WTC11 (cell line): Measurements from ENCODE around the gene BARX2. TPM values are rescaled to one million over a fixed set of nuclear protein-coding genes. Genes with fewer than 3 reads are reported as not detected.

Source experiments
- ATAC-seq: fragments of 200-7000 bp; cut with Tn5 transposase; 2 replicates; pipeline ENCODE4 v1.10.0; 2021; ENCODE audit warnings: mild to moderate bottlenecking, moderate library complexity
- CTCF ChIA-PET: fragments of 300-600 bp; sonication (Branson Sonifier 250); formaldehyde crosslinking; loops from one replicate; lab custom pipeline; 2021; ENCODE audit warnings: antibody characterized with exemption; lab: Charles Lee
- POLR2A ChIA-PET: fragments of 350-600 bp; sonication (Branson Sonifier 250); formaldehyde crosslinking; loops from one replicate; lab custom pipeline; 2021; ENCODE audit warnings: antibody characterized with exemption; lab: Charles Lee
- DNase-seq: peaks from one replicate; pipeline ENCODE4 v3.0.0; 2021; ENCODE audit warnings: low spot score
- H3K27ac Mint-ChIP-seq: 2 replicates; pipeline ENCODE4 v1.8.0; 2021; ENCODE audit warnings: mixed read lengths
- H3K27me3 Mint-ChIP-seq: 2 replicates; pipeline ENCODE4 v1.8.0; 2021; ENCODE audit warnings: low read depth, mild to moderate bottlenecking, moderate library complexity, mixed read lengths
- H3K36me3 Mint-ChIP-seq: 2 replicates; pipeline ENCODE4 v1.8.0; 2021; ENCODE audit warnings: mixed read lengths
- H3K4me1 Mint-ChIP-seq: 2 replicates; pipeline ENCODE4 v1.8.0; 2022; ENCODE audit warnings: mixed read lengths
- H3K4me3 Mint-ChIP-seq: 2 replicates; pipeline ENCODE4 v1.8.0; 2021; ENCODE audit warnings: mild to moderate bottlenecking, moderate library complexity, mixed read lengths
- H3K9me3 Mint-ChIP-seq: 2 replicates; pipeline ENCODE4 v1.8.0; 2021; ENCODE audit warnings: mixed read lengths
- ATF3 ChIP-seq: sonication (generic); formaldehyde crosslinking; conservative IDR thresholded peaks from 2 replicates; pipeline ENCODE4 v1.8.1; 2022; ENCODE audit warnings: mild to moderate bottlenecking, missing genetic modification reagents
- CREM ChIP-seq: sonication (generic); formaldehyde crosslinking; IDR thresholded peaks from 2 replicates; pipeline ENCODE4 v1.8.1; 2022; ENCODE audit warnings: mild to moderate bottlenecking, missing genetic modification reagents, moderate library complexity
- CTCF ChIP-seq: fragments of 200-600 bp; IDR thresholded peaks from 2 replicates; pipeline ENCODE4 v1.8.0; 2022; ENCODE audit warnings: antibody characterized with exemption
- ELF4 ChIP-seq: sonication (generic); formaldehyde crosslinking; IDR thresholded peaks from 2 replicates; pipeline ENCODE4 v1.8.1; 2022; ENCODE audit warnings: low read depth, mild to moderate bottlenecking, moderate library complexity, missing genetic modification reagents
- FOXK1 ChIP-seq: sonication (generic); formaldehyde crosslinking; IDR thresholded peaks from 2 replicates; pipeline ENCODE4 v1.8.0; 2022; ENCODE audit warnings: mild to moderate bottlenecking, moderate library complexity, missing genetic modification reagents
- FOXP1 ChIP-seq: sonication (generic); formaldehyde crosslinking; IDR thresholded peaks from 2 replicates; pipeline ENCODE4 v1.8.0; 2022; ENCODE audit warnings: missing genetic modification reagents, mild to moderate bottlenecking, moderate library complexity, borderline replicate concordance
- GABPB1 ChIP-seq: sonication (generic); formaldehyde crosslinking; IDR thresholded peaks from 2 replicates; pipeline ENCODE4 v1.8.1; 2023; ENCODE audit warnings: mild to moderate bottlenecking, missing genetic modification reagents
- NFATC4 ChIP-seq: fragments of 250-450 bp; sonication (Bioruptor Pico); IDR thresholded peaks from 2 replicates; pipeline ENCODE4 v1.9.0; 2021; ENCODE audit warnings: mild to moderate bottlenecking
- NFE2L1 ChIP-seq: sonication (generic); formaldehyde crosslinking; IDR thresholded peaks from 2 replicates; pipeline ENCODE4 v1.8.1; 2023; ENCODE audit warnings: missing genetic modification reagents
- NR2C2 ChIP-seq: sonication (generic); formaldehyde crosslinking; IDR thresholded peaks from 2 replicates; pipeline ENCODE4 v1.8.0; 2022; ENCODE audit warnings: mild to moderate bottlenecking, missing genetic modification reagents
- TP53 ChIP-seq: sonication (generic); formaldehyde crosslinking; IDR thresholded peaks from 2 replicates; pipeline ENCODE4 v1.8.1; 2023; ENCODE audit warnings: mild to moderate bottlenecking, missing genetic modification reagents
- ZNF317 ChIP-seq: sonication (generic); formaldehyde crosslinking; IDR thresholded peaks from 2 replicates; pipeline ENCODE4 v1.8.1; 2023; ENCODE audit warnings: low read depth, mild to moderate bottlenecking, moderate library complexity, missing genetic modification reagents, borderline replicate concordance
- ZNF423 ChIP-seq: fragments of 250-450 bp; sonication (Bioruptor Pico); IDR thresholded peaks from 2 replicates; pipeline ENCODE4 v2.1.2; 2022; ENCODE audit warnings: mild to moderate bottlenecking, moderate library complexity
- ZNF425 ChIP-seq: fragments of 250-450 bp; sonication (Bioruptor Pico); conservative IDR thresholded peaks from 2 replicates; pipeline ENCODE4 v1.9.0; 2021; ENCODE audit warnings: mild to moderate bottlenecking
- ZNF671 ChIP-seq: fragments of 250-450 bp; sonication (Bioruptor Pico); IDR thresholded peaks from 2 replicates; pipeline ENCODE4 v1.8.0; 2021; ENCODE audit warnings: mild to moderate bottlenecking
- total RNA-seq: library from RNA; stranded (reverse); gene quantifications from 3 replicates; pipeline ENCODE4 v1.2.3, GENCODE V29; 2021

BARX2 gene
- total RNA-seq, 1 experiment from 2014 or later: not detected

GRCh38 chr11:129328756-129329155 is 46.9 kb upstream of the BARX2 start:
- no peak for TF ChIP-seq TP53 (CRISPR knock-in tag)
- DNase-seq: no peak
- Mint-ChIP-seq H3K27me3 (no peaks in the 10 kb centered on the region), H3K4me1 (peaks cover 21% of the 10 kb centered on the region), H3K9me3 (peaks cover 3% of the 10 kb centered on the region; the same call in 1 of the 2 replicates), H3K36me3 (no peaks in the 10 kb centered on the region), H3K27ac (no peak overlapping the region), H3K4me3 (no peak overlapping the region)
- CTCF ChIA-PET: no interaction called here
- POLR2A ChIA-PET: no interaction called here
- no peak for ATAC-seq

GRCh38 chr11:129331217-129331616 is 44.4 kb upstream of the BARX2 start:
- CTCF ChIA-PET: interaction anchor here (0.6 to 2.2 kb wide), 25 partner anchors 12 to 375 kb away, joined by 3 to 21 read pairs (median 4); partner anchors contain the start of gene BARX2
- Mint-ChIP-seq H3K36me3 (no peaks in the 10 kb centered on the region), H3K27me3 (no peaks in the 10 kb centered on the region), H3K4me3 (no peak overlapping the region), H3K27ac (no peak overlapping the region), H3K4me1 (peaks cover 9% of the 10 kb centered on the region), H3K9me3 (peaks cover 10% of the 10 kb centered on the region; the same call in 1 of the 2 replicates)
- TF ChIP-seq GABPB1: no peak
- TF ChIP-seq NFE2L1 (CRISPR knock-in tag): no peak
- TF ChIP-seq ZNF423: no peak
- no peak for TF ChIP-seq NFATC4 (CRISPR knock-in tag)
- ATAC-seq (peak; percentile 19; the same call in 1 of the 2 replicates), DNase-seq (no peak)
- POLR2A ChIA-PET: no interaction called here

GRCh38 chr11:129331871-129332274 is 43.8 kb upstream of the BARX2 start:
- POLR2A ChIA-PET: no interaction called here
- CTCF ChIA-PET: interaction anchor here (0.5 to 2.2 kb wide), 29 partner anchors 12 to 1413 kb away, joined by 3 to 21 read pairs (median 4); partner anchors contain the start of gene BARX2
- H3K27ac Mint-ChIP-seq: no peak overlapping the region

GRCh38 chr11:129333873-129334272 is 41.8 kb upstream of the BARX2 start:
- Mint-ChIP-seq H3K4me3 (no peak overlapping the region), H3K9me3 (peaks cover 7% of the 10 kb centered on the region; the same call in 1 of the 2 replicates), H3K4me1 (peaks cover 9% of the 10 kb centered on the region), H3K27ac (no peak overlapping the region), H3K36me3 (no peaks in the 10 kb centered on the region), H3K27me3 (no peaks in the 10 kb centered on the region)
- ATAC-seq (no peak), DNase-seq (no peak)
- TF ChIP-seq CREM (no peak), ELF4 (CRISPR knock-in tag) (no peak), FOXP1 (CRISPR knock-in tag) (no peak), ATF3 (no peak), ZNF671 (no peak), NR2C2 (no peak)
- ChIA-PET CTCF (interaction anchor here (1.9 kb wide), 1 partner anchor 416 kb away, joined by 4 read pairs; no protein-coding TSS in a partner anchor), POLR2A (interaction anchor here (0.6 kb wide), 1 partner anchor 989 kb away, joined by 4 read pairs; no protein-coding TSS in a partner anchor)

More at GRCh38 chr11:129331871-129332274, 43.8 kb upstream of the BARX2 start:
- Mint-ChIP-seq H3K4me1 (peaks cover 9% of the 10 kb centered on the region), H3K9me3 (peaks cover 10% of the 10 kb centered on the region; the same call in 1 of the 2 replicates), H3K36me3 (no peaks in the 10 kb centered on the region)
- TF ChIP-seq GABPB1 (peak; percentile 16; the same call in 1 of the 2 replicates), ZNF425 (CRISPR knock-in tag) (no peak), CTCF (peak; percentile 52), ZNF317 (CRISPR knock-in tag) (peak; percentile 69), FOXK1 (0 out of 2 replicates have a peak, but pooled peaks have one; percentile 18)
- TF ChIP-seq, all 79 proteins: peak for 4
- DNase-seq: peak; percentile 90
- Mint-ChIP-seq H3K27me3 (no peaks in the 10 kb centered on the region), H3K4me3 (no peak overlapping the region)
- peak; percentile 97 for ATAC-seq
